IMR-90 (cell line): ENCODE results near the gene GTPBP4.

Experiments used
- CHD1 ChIP-seq: IDR thresholded peaks from 2 replicates; pipeline ENCODE4 v1.6.1; 2012; ENCODE audit warnings: low read depth, low read length, improper control_type of control experiment
- MXI1 ChIP-seq: IDR thresholded peaks from 2 replicates; pipeline ENCODE4 v1.6.1; 2012; ENCODE audit warnings: low read depth, mild to moderate bottlenecking, low read length, moderate library complexity, borderline replicate concordance
- NFE2L2 ChIP-seq: fragments of 150-350 bp; IDR thresholded peaks from 2 replicates; pipeline ENCODE4 v1.6.1; 2016; ENCODE audit warnings: low read depth, mild to moderate bottlenecking, low read length
- POLR2A ChIP-seq: IDR thresholded peaks from 2 replicates; pipeline ENCODE4 v1.6.1; 2012; ENCODE audit warnings: mild to moderate bottlenecking, low read depth, low read length
- RAD21 ChIP-seq: IDR thresholded peaks from 2 replicates; pipeline ENCODE4 v1.6.1; 2012; ENCODE audit warnings: low read length, improper control_type of control experiment
- RCOR1 ChIP-seq: IDR thresholded peaks from 2 replicates; pipeline ENCODE4 v1.6.1; 2012; ENCODE audit warnings: mild to moderate bottlenecking, low read length, improper control_type of control experiment; ENCODE audit not compliant: insufficient replicate concordance
- SMC3 ChIP-seq: fragments of 150-350 bp; IDR thresholded peaks from 2 replicates; pipeline ENCODE4 v1.6.1; 2016; ENCODE audit warnings: low read depth, mild to moderate bottlenecking, antibody characterized with exemption, low read length, moderate library complexity
- TF ChIP-seq, protein P1 (sequence below): conservative IDR thresholded peaks from 2 replicates; pipeline ENCODE4 v1.5.1; 2012; ENCODE audit warnings: mild to moderate bottlenecking, low read depth, low read length, improper control_type of control experiment
- TF ChIP-seq, protein P2 (sequence below): fragments of 150-350 bp; IDR thresholded peaks from 2 replicates; pipeline ENCODE4 v1.6.1; 2017; ENCODE audit warnings: mild to moderate bottlenecking, antibody characterized with exemption, low read length, low read depth

DNA sequence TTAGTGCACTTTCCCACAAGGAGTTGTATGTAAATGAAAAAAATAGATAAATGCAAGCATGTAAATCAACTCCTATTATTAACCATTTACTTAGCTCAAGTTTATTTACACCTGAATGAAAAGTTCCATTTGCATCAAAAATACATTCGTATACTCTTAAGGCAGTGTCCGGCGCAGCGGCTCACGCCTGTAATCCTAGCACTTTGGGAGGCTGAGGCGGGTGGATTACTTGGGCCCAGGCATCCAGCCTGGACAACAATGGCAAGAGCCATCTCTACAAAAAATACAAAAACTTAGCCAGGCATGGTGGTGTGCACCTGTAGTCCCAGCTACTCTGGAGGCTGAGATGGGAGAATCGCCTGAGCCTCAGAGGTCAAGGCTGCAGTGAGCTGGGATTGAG, 41.6 kb downstream of the GTPBP4 start:
- TF ChIP-seq, protein P1, sequence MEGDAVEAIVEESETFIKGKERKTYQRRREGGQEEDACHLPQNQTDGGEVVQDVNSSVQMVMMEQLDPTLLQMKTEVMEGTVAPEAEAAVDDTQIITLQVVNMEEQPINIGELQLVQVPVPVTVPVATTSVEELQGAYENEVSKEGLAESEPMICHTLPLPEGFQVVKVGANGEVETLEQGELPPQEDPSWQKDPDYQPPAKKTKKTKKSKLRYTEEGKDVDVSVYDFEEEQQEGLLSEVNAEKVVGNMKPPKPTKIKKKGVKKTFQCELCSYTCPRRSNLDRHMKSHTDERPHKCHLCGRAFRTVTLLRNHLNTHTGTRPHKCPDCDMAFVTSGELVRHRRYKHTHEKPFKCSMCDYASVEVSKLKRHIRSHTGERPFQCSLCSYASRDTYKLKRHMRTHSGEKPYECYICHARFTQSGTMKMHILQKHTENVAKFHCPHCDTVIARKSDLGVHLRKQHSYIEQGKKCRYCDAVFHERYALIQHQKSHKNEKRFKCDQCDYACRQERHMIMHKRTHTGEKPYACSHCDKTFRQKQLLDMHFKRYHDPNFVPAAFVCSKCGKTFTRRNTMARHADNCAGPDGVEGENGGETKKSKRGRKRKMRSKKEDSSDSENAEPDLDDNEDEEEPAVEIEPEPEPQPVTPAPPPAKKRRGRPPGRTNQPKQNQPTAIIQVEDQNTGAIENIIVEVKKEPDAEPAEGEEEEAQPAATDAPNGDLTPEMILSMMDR, result no peak
- TF ChIP-seq POLR2A (no peak), RAD21 (no peak), CHD1 (no peak), NFE2L2 (no peak), RCOR1 (no peak), MXI1 (no peak), SMC3 (no peak)
- TF ChIP-seq, protein P2, sequence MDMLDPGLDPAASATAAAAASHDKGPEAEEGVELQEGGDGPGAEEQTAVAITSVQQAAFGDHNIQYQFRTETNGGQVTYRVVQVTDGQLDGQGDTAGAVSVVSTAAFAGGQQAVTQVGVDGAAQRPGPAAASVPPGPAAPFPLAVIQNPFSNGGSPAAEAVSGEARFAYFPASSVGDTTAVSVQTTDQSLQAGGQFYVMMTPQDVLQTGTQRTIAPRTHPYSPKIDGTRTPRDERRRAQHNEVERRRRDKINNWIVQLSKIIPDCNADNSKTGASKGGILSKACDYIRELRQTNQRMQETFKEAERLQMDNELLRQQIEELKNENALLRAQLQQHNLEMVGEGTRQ, result no peak
